WI38 (cell line): Measurements from ENCODE around the gene HCK.

Source experiments
- H3K4me3 ChIP-seq: 2 replicates; pipeline ENCODE4 v1.5.1; 2011; ENCODE audit warnings: low read depth, mild to moderate bottlenecking, control low read depth, low read length
- TF ChIP-seq, protein P1 (sequence below): IDR thresholded peaks from 2 replicates; pipeline ENCODE4 v1.5.1; 2012; ENCODE audit warnings: low read depth, mild to moderate bottlenecking, control low read depth, low read length

HCK gene

DNA sequence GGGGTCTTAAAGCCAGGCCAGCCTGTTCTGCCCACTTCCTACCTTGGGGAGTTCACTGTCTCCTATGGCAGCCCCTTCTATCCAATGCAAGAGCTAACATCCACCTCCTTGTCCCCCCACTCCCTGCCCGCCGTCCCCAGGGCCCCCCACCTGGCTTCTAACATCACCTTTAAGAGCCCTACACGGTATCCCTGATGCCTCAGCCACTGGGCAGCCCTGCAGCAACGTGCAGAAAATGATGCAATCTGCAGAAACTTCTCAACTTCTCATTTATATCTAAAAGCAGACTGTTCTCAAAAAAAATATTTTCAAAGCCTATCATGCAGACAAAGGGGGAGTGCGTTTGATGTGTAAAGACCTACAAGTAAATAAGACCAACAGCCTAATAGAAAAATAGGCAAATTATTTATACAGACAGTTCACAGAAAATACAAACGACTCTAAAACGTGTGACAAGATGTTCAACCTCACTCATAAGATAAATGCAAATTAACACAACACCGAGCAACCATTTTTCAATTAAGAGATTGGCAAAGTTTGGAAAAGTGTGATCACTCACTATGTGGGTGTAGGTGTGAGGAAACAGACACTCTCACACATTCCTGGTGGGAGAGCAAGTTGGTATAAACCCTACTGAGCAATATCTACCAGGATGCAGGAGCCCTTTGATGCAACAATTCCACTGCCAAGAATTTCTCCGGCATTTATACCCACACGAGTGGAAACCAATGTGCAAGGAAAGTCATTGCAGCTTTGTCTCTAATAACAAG is 15.1 kb upstream of the HCK start:
- H3K4me3 ChIP-seq = no peak overlapping the region
- TF ChIP-seq, protein P1, sequence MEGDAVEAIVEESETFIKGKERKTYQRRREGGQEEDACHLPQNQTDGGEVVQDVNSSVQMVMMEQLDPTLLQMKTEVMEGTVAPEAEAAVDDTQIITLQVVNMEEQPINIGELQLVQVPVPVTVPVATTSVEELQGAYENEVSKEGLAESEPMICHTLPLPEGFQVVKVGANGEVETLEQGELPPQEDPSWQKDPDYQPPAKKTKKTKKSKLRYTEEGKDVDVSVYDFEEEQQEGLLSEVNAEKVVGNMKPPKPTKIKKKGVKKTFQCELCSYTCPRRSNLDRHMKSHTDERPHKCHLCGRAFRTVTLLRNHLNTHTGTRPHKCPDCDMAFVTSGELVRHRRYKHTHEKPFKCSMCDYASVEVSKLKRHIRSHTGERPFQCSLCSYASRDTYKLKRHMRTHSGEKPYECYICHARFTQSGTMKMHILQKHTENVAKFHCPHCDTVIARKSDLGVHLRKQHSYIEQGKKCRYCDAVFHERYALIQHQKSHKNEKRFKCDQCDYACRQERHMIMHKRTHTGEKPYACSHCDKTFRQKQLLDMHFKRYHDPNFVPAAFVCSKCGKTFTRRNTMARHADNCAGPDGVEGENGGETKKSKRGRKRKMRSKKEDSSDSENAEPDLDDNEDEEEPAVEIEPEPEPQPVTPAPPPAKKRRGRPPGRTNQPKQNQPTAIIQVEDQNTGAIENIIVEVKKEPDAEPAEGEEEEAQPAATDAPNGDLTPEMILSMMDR = no peak

DNA sequence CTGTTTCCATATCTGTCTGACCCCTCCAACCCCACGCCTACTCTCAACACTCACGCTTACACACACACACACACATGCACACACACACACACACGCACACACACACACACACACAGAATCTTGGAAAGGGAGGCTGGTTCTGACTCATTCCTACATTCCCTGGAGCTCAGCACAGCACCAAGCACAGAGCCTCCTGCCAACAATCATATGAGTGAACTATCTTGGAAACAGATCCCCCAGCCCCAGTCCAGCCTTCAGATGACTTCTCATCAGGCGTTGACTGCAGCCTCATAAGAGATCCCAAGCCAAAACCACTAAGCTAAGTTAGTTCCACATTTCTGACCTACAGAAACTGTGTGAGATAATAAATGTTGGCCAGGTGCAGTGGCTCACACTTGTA is 14.1 kb upstream of the HCK start:
- H3K4me3 ChIP-seq = no peak overlapping the region
- TF ChIP-seq, protein P1 = no peak

DNA sequence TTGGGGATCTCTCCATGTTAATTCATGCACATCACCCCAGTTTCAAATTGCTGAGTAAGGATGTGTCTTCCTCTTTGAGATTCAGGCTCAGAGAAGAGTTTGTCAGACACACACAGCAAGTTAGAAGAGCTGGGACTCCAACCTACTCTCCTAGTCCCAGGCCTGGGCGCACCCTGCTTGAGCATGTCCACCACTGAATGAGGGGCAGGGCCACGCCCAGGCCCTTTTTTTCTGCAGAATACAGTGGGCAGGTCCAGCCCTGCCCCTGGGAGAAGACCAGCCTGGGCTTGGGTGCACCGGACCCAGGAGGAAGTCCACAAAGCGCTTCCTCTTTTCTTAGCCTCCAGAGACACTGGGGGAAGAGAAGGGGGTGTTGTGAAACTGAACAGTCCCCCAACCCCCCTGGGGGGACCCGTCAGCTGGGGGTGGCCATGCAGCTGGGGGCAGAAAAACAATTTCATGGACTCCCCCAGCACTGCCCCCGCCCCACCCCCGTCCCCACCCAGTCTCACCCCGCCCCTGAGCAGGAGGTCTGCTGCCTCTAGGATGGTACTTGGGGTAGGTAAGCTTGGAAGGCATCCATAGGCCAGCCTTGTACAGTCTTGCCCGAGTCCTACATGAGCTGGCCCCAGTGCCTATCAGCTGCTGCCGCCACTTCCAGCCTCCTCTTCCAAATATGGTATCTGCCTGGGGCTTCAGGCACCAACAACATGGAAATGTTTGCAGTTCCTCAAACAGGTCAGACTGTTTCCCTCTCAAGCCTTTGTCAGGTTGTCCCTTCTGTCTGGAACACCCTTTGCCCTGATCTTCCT is 11.7 kb upstream of the HCK start:
- TF ChIP-seq, protein P1 = no peak
- no peak overlapping the region for H3K4me3 ChIP-seq

DNA sequence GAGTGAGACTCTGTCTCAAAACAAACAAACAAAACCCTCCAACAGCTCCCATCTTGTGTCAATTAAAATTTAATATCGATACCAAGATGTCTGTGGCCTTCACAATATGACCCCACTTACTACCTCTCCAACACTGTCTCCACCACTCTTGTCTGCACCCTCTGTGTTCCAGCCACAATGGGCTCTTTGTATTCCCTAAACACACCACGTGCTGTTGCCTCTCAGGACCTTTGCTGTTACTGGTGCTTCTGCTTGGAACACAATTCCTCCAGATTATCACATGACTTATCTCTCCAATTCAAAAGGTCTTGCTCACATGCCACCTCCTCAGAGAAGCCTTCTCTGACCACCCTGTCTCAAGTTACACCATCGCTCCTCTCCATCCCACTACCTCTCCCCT is 6.0 kb upstream of the HCK start:
- H3K4me3 ChIP-seq = no peak overlapping the region
- TF ChIP-seq, protein P1 = no peak

DNA sequence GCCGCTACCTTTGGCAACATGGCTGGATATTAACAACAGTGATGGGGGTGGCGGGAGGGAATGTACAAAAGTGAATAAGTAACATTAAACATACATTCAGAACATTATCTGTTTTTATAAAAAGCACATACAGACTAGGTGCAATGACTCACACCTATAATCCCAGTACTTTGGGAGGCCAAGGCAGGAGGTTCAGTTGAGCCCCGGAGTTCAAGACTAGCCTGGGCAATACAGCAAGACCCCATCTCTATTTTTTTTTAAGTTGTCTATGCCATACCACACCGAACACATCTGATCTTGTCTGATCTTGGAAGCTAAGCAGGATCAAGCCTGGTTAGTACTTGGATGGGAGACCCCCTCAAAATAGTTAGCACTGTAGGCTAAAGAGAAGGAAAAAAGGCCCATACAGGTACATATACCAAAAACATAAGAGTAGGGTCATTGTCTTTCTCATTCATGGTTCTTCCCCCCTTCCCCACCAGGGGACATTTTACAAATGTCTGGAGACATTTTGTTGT is 1.7 kb upstream of the HCK start:
- H3K4me3 ChIP-seq = no peak overlapping the region
- TF ChIP-seq, protein P1 = no peak

DNA sequence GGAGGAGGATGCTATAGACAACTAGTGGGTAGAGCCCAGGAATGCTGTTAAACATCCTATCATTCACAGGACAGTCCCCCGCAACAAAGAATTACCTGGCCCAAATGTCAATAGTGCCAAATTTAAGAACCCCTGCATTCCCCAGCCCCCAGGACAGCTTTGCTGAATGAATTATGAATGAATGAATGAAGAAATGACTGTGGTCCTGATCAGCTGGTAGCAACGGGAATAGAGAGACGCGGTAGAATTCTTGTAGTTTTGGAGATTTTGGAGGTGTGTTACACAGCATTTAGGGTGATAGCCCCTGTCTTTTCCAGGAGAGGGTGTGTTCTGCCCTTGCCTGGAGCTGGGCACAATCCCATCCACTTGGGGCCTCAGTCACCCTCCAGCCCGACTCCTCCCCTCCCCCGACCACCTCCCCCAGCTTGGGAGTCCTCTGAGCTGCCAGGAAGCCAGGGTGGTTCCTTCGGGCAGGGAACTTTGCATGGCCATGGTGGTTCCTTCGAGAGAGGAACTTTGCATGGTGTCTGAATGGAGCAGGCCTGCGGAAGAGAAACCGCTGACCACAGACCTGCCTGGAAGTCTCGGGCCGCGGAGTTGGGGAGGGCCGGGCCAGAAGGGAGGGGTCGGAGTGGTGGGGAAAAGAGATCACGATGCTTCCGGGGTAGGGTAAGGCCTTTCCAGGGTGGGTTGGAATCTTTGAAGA is 1.0 kb upstream of the HCK start:
- H3K4me3 ChIP-seq = no peak overlapping the region
- TF ChIP-seq, protein P1 = no peak
